Endothelial cell of umbilical vein (primary cell): ENCODE results near the gene CRYL1. TPM values are rescaled to one million over a fixed set of nuclear protein-coding genes. Genes with fewer than 3 reads are reported as not detected.

ENCODE experiments used
- BruUV-seq: library from RNA; stranded (reverse); fragments of 400-500 nt; replicated peaks from 2 replicates; lab custom pipeline; 2021; lab: Mats Ljungman, UMichigan
- CTCF ChIA-PET: fragments of 300-600, 350-600 bp; sonication (Branson Sonifier 250); formaldehyde crosslinking; loops from one replicate; lab custom pipeline; 2021; ENCODE audit warnings: antibody characterized with exemption, inconsistent platforms; lab: Charles Lee
- POLR2A ChIA-PET: fragments of 300-600, 350-600 bp; sonication (Branson Sonifier 250); formaldehyde crosslinking; loops from one replicate; lab custom pipeline; 2021; ENCODE audit warnings: antibody characterized with exemption, inconsistent platforms; lab: Charles Lee
- DNase-seq: peaks from one replicate; pipeline ENCODE4 v3.0.0-alpha.2; 2011; ENCODE audit warnings: low read depth, low spot score
- FAIRE-seq: peaks from 2 replicates; lab custom pipeline; 2011; peaks lifted over from hg19 to GRCh38; lab: Jason Lieb, UNC
- H2AFZ ChIP-seq: 2 replicates; pipeline ENCODE4 v1.6.0; 2012; ENCODE audit warnings: low read depth, low read length, control low read depth, inconsistent platforms
- H3K27ac ChIP-seq: 2 replicates; pipeline ENCODE4 v1.5.1; 2011; ENCODE audit warnings: low read depth, mild to moderate bottlenecking, control low read depth, low read length, moderate library complexity; ENCODE audit not compliant: insufficient read depth
- H3K27me3 ChIP-seq, 2 experiments: 2 replicates each; pipeline versions ENCODE4 v1.6.0 to v1.6.1; 2011; ENCODE audit warnings: low read length in 2 of 2, mixed read lengths in 1 of 2; ENCODE audit not compliant: control insufficient read depth in 2 of 2, insufficient read depth in 2 of 2
- H3K36me3 ChIP-seq, 2 experiments: 2 replicates in 1 of 2; 3 replicates in 1 of 2; pipeline ENCODE4 v1.5.1; 2011; ENCODE audit warnings: low read length in 2 of 2, mild to moderate bottlenecking in 1 of 2, moderate library complexity in 1 of 2; ENCODE audit not compliant: control insufficient read depth in 2 of 2, insufficient read depth in 2 of 2; ENCODE audit errors: extremely low read depth in 1 of 2
- H3K4me1 ChIP-seq: 3 replicates; pipeline ENCODE4 v1.5.1; 2011; ENCODE audit warnings: mild to moderate bottlenecking, low read length; ENCODE audit not compliant: control insufficient read depth, insufficient read depth; ENCODE audit errors: extremely low read depth
- H3K4me2 ChIP-seq: 2 replicates; pipeline ENCODE4 v1.6.1; 2011; ENCODE audit warnings: low read length, control low read depth, mixed read lengths; ENCODE audit not compliant: insufficient read depth
- H3K4me3 ChIP-seq, 3 experiments: fragments of 200-600 bp in 1 of 3; sonication (generic), shearing (Covaris generic) in 1 of 3; replicated peaks in 1 of 3; 2 replicates each; pipeline ENCODE4 v1.5.1; 2011 to 2016; ENCODE audit warnings: control low read depth in 3 of 3, low read length in 3 of 3, mild to moderate bottlenecking in 2 of 3, inconsistent platforms in 1 of 3, low read depth in 1 of 3, moderate library complexity in 1 of 3; ENCODE audit not compliant: insufficient read depth in 1 of 3
- H3K79me2 ChIP-seq: 2 replicates; pipeline ENCODE4 v1.6.0; 2012; ENCODE audit warnings: low read length, inconsistent platforms; ENCODE audit not compliant: control insufficient read depth, insufficient read depth
- H3K9ac ChIP-seq: replicated peaks from 2 replicates; pipeline ENCODE3; 2011; ENCODE audit warnings: low read length, control low read depth; ENCODE audit not compliant: insufficient read depth; ENCODE audit errors: extremely low read depth
- H3K9me1 ChIP-seq: replicated peaks from 3 replicates; pipeline ENCODE4 v1.6.0; 2011; ENCODE audit warnings: mild to moderate bottlenecking, low read length; ENCODE audit not compliant: control insufficient read depth, insufficient read depth; ENCODE audit errors: extremely low read depth
- H3K9me3 ChIP-seq: replicated peaks from 2 replicates; pipeline ENCODE4 v1.5.1; 2012; ENCODE audit warnings: low read length, inconsistent platforms; ENCODE audit not compliant: control insufficient read depth, insufficient read depth
- H4K20me1 ChIP-seq: replicated peaks from 2 replicates; pipeline ENCODE3; 2011; ENCODE audit warnings: mild to moderate bottlenecking, low read length; ENCODE audit not compliant: control insufficient read depth, insufficient read depth; ENCODE audit errors: extremely low read depth
- CTCF ChIP-seq, 2 donors: IDR thresholded peaks; 1 replicate in 1 of 2; 2 replicates in 1 of 2; pipeline ENCODE4 v1.5.1; 2011; ENCODE audit warnings: low read length in 2 of 2, mild to moderate bottlenecking in 2 of 2, moderate library complexity in 2 of 2, control low read depth in 1 of 2, inconsistent platforms in 1 of 2, low read depth in 1 of 2; ENCODE audit not compliant: insufficient read depth in 1 of 2; ENCODE audit errors: extremely low read depth in 1 of 2
- EZH2 ChIP-seq: IDR thresholded peaks from 2 replicates; pipeline ENCODE4 v1.6.1; 2012; ENCODE audit warnings: borderline replicate concordance, low read depth, mild to moderate bottlenecking, moderate library complexity, low read length, inconsistent platforms; ENCODE audit not compliant: severe bottlenecking
- JUN ChIP-seq: IDR thresholded peaks from 2 replicates; pipeline ENCODE4 v1.6.1; 2011; ENCODE audit warnings: borderline replicate concordance, low read depth; ENCODE audit not compliant: insufficient read length, insufficient read depth
- MAX ChIP-seq: IDR thresholded peaks from 2 replicates; pipeline ENCODE4 v1.6.1; 2011; ENCODE audit not compliant: insufficient read depth, insufficient read length
- MYC ChIP-seq: IDR thresholded peaks from one replicate; pipeline ENCODE4 v1.6.1; 2011; ENCODE audit warnings: mild to moderate bottlenecking, low read depth, low read length
- POLR2A ChIP-seq: IDR thresholded peaks from 2 replicates; pipeline ENCODE4 v1.6.1; 2012; ENCODE audit warnings: low read depth, mild to moderate bottlenecking, control low read depth, low read length
- POLR2AphosphoS5 ChIP-seq: IDR thresholded peaks from 2 replicates; pipeline ENCODE4 v1.6.1; 2012; ENCODE audit warnings: low read depth, mild to moderate bottlenecking, control low read depth, low read length, moderate library complexity; ENCODE audit not compliant: insufficient read depth
- dilution Hi-C: fragments of 300-500 bp; cut with MboI; formaldehyde crosslinking; loops from one replicate; pipeline ENCODE4 v1.15.0; 2019; ENCODE audit warnings: low sequenced_read_pairs; ENCODE audit not compliant: extremely low pct_ligation_motif_present
- intact Hi-C: fragments of 100-400 bp; cut with micrococcal nuclease; formaldehyde crosslinking; loops from one replicate; pipeline ENCODE4 v1.10.0; 2022
- polyA plus RNA-seq, 4 experiments: library from polyadenylated mRNA; depleted of rRNA in 3 of 4; stranded (reverse) in 3 of 4; unstranded in 1 of 4; fragments of >200 nt; gene quantifications; 2 replicates each; pipeline versions ENCODE4 v1.2.1 to v1.2.3, GENCODE V29; 2011 to 2012; ENCODE audit warnings: missing spikeins in 1 of 4
- total RNA-seq: library from RNA; stranded (reverse); gene quantifications from 2 replicates; pipeline ENCODE4 v1.2.3, GENCODE V29; 2021

Gene CRYL1
- total and polyA plus RNA-seq, 2 donors (not counting 3 experiments of a cell fraction or from before 2014, with no cell fraction given), result 13.9 to 39.0 TPM

- no peak for DNase-seq
- CTCF ChIA-PET, result no interaction called here
- dilution Hi-C loops (no loop called here), intact Hi-C loops (no loop called here)
- no peaks in the 10 kb centered on the region for H3K36me3 ChIP-seq
- H3K27me3 ChIP-seq, result no peaks in the 10 kb centered on the region
- no peaks in the 10 kb centered on the region for H3K79me2 ChIP-seq
- no peak overlapping the region for H3K4me2 ChIP-seq
- POLR2A ChIA-PET, result no interaction called here
- no peaks in the 10 kb centered on the region for H4K20me1 ChIP-seq
- no peak overlapping the region for H2AFZ ChIP-seq
- no peak overlapping the region for H3K9ac ChIP-seq
- no peaks in the 10 kb centered on the region for H3K9me1 ChIP-seq
- no peak for FAIRE-seq
- H3K4me3 ChIP-seq, result no peak overlapping the region
- no peak overlapping the region for H3K27ac ChIP-seq
- BruUV-seq, result no TSS peak
- H3K9me3 ChIP-seq, result no peaks in the 10 kb centered on the region
- TF ChIP-seq POLR2A (no peak), JUN (no peak), MYC (no peak), POLR2AphosphoS5 (no peak), CTCF (IDR thresholded peaks at IDR 0.05; ENCODE audit: extremely low read depth in 1 of 2, insufficient read depth in 1 of 2, low read depth in 1 of 2, low read length in 2 of 2) (no peak), EZH2 (no peak), MAX (no peak)
- H3K4me1 ChIP-seq, result no peaks in the 10 kb centered on the region
Observed at GRCh38 chr13:20573636-20574035, 48.0 kb upstream of the CRYL1 start.
